ENCODE results near the gene ZNF414.

- TF ChIP-seq, protein P1, sequence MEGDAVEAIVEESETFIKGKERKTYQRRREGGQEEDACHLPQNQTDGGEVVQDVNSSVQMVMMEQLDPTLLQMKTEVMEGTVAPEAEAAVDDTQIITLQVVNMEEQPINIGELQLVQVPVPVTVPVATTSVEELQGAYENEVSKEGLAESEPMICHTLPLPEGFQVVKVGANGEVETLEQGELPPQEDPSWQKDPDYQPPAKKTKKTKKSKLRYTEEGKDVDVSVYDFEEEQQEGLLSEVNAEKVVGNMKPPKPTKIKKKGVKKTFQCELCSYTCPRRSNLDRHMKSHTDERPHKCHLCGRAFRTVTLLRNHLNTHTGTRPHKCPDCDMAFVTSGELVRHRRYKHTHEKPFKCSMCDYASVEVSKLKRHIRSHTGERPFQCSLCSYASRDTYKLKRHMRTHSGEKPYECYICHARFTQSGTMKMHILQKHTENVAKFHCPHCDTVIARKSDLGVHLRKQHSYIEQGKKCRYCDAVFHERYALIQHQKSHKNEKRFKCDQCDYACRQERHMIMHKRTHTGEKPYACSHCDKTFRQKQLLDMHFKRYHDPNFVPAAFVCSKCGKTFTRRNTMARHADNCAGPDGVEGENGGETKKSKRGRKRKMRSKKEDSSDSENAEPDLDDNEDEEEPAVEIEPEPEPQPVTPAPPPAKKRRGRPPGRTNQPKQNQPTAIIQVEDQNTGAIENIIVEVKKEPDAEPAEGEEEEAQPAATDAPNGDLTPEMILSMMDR (conservative IDR thresholded peaks at IDR 0.05; ENCODE audit: low read depth in 2 of 2) = 0 out of 4 replicates have a peak, but pooled peaks of 1 of the 2 experiments have one; percentile 2
- TF ChIP-seq EZH2phosphoT487 (IDR thresholded peaks at IDR 0.05; ENCODE audit: unreplicated experiment) (no peak), EZH2 (IDR thresholded peaks at IDR 0.05; ENCODE audit: low read depth, unreplicated experiment) (no peak), POLR2AphosphoS5 (IDR thresholded peaks at IDR 0.05; ENCODE audit: low read depth) (no peak), STAT1 (IDR thresholded peaks at IDR 0.05; ENCODE audit: unreplicated experiment) (no peak), REST (IDR thresholded peaks at IDR 0.05; ENCODE audit: unreplicated experiment) (no peak), JUNB (IDR thresholded peaks at IDR 0.05; ENCODE audit: unreplicated experiment) (no peak)
These were observed 19.8 kb downstream of the ZNF414 start for GRCh38 chr19:8494158-8494557.
